NCI-H82 (cell line): ENCODE measurements around the gene TMEM35B.
"Not testable (repeated sequence)": the region's sequence is repeated elsewhere in the genome, so short reads cannot be mapped to it uniquely, and the experiment has no call there.

Source experiments
- DNase-seq: peaks from one replicate; lab custom pipeline; 2025; lab: John Stamatoyannopoulos, UW

The TMEM35B gene

GRCh38 chr1:34976384-34977209 lies 8.6 kb downstream of the TMEM35B start:
- DNase-seq: no peak

- DNase-seq: no peak
Measured at GRCh38 chr1:34975771-34976170, 9.4 kb downstream of the TMEM35B start.

DNA sequence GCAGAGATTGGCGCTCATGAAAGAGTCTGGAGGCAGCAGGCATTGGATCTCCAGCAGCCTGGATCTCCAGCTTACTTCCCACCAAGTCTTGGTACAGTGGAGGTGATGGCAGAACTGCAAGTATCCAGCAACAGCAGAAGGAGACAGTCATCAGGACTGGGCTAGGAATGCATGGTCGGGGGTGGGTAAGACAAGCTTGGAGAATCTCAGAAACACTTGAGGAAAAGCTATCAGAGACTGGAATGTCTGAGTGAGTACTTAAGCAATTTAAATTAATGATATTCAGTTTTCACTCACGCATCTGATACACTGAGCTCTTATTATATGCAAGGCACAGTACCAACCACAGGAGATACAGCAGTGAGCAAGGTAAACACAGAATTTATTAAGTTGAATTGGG lies 9.8 kb downstream of the TMEM35B start:
- DNase-seq: no peak

GRCh38 chr1:34974626-34975025 lies 10.5 kb downstream of the TMEM35B start:
- DNase-seq: no peak

DNA sequence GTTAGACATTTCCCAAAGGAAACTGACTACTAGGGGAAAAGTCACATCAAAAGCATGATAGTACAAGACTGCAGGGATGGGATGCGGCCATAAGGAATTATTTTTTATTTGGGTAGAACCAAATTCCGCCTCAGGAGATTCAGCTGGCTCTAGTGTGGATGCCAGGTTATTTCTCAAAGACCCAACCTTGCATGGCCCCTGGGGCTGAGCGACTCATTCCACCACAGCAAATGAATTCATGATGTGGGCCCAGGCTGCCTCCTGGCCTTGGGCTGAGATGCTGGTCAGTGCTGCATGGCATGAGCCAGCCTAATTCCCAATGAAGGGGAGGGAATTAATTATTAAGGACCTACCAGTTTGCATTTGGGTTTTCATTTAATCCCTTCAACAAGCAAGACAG lies 11.8 kb downstream of the TMEM35B start:
- DNase-seq: no peak

- peak; percentile 81 for DNase-seq
Measured at GRCh38 chr1:34970829-34971228, 14.3 kb downstream of the TMEM35B start.

DNA sequence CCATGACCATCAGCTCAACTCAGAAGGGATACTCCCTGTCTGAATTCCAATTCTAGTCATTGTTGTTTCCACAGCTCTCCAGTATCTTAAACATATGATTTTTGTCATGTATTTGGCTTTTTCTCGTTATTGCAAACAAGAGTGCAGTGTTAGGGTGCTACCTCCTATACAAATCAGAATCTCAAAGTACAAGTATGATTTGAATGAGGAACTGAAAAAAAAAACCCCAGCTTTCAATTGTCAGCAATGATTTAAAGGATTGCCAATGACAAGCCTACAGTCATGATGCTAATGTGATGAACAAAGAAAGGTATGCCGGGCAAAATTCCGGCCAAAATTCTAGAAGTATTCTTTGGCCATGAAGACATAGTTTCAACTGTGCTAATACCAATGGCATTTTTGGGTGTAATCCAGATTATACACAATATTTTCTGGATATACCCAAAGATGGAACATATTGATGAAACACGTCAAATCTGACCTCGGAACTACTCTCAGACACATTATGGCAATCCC lies 14.9 kb downstream of the TMEM35B start:
- DNase-seq: no peak

GRCh38 chr1:34968297-34968696 lies 16.9 kb downstream of the TMEM35B start:
- not testable (repeated sequence) for DNase-seq

GRCh38 chr1:34967672-34968071 lies 17.5 kb downstream of the TMEM35B start:
- not testable (repeated sequence) for DNase-seq

DNA sequence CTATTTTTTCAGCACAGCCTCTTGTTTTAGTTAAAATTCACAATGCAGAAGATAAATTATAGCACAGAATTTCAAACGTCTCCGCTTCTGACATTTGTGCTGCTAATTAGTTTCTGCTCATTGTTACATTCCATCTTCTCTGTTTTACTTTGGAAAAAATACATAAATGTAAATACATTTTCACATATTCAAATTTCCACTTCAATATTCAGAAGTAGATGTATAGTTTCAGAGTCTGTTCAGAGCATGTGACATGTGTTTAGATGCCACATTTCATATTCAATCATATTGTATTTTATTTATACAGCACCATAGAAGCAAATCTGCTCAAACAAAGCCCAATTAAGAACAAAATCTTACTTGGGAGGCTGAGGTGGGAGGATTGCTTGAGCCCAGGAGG lies 19.6 kb downstream of the TMEM35B start:
- DNase-seq: no peak

- DNase-seq: no peak
Measured at GRCh38 chr1:34950428-34950827, 34.7 kb downstream of the TMEM35B start.

DNA sequence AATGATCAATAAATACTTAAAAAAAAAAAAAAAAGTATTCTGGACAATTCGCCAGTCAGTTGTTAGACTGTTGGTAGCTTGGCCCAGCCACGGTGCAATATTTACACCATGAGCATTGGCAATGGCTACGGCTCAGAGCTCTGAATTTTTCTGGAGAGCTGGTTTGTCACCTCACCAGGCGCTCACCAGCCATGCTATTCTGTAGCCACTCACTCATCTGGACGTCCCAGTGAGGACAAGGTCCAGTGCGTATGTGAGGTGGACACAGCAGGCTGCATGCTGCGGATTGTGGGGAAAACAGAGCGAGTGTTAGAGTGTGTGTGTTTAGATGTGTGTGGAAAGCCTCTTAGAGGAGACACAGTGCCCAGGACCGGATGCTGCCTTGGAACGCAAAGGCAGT lies 36.4 kb downstream of the TMEM35B start:
- not testable (repeated sequence) for DNase-seq

- not testable (repeated sequence) for DNase-seq
Measured at GRCh38 chr1:34947641-34948314, 37.4 kb downstream of the TMEM35B start.

DNA sequence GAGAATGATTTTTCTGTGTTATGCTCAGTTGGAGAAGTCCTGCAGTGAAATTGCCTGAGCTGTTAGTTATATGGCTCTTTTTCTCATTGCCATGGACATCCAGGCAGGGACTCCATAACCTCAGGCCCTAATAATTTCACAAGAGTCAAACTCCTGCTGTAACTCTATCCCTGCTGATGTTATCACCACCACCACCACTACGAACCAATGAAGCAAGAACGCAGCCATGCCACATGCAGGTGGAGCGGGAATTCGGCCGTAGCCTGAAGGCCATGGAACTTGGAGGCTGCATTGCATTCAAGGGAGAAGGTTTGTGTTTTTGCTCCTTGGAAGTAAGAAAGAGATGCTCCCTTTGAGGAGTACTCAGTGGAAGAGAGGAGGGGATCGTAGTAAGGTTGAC lies 38.9 kb downstream of the TMEM35B start:
- DNase-seq: no peak

DNA sequence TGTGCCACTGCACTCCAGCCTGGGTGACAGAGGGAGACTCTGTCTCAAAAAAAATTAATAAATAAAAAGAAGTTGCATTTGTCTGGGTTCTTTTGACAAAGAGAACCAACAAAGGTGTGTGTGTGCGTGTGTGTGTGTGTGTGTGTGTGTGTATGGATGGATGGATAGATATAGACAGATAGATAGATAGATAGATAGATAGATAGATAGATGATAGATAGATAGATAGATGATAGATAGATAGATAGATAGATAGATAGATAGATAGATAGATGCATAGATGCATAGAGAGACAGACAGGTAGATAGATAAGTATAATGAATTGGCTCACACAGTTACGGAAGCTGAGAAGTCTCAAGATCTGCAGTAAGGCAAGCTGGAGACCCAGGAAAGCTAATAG lies 43.3 kb downstream of the TMEM35B start:
- not testable (repeated sequence) for DNase-seq
